GM21825 (cell line): Measurements from ENCODE around the gene RNF220.
A peak's percentile ranks its signal among the peaks of the same experiment; 100 is the strongest.

Source experiments
- ATAC-seq: cut with Tn5 transposase; IDR thresholded peaks from one replicate; pipeline ENCODE4 v1.9.1; 2021; ENCODE audit warnings: mild to moderate bottlenecking, moderate library complexity; ENCODE audit not compliant: unreplicated experiment

Gene RNF220

DNA sequence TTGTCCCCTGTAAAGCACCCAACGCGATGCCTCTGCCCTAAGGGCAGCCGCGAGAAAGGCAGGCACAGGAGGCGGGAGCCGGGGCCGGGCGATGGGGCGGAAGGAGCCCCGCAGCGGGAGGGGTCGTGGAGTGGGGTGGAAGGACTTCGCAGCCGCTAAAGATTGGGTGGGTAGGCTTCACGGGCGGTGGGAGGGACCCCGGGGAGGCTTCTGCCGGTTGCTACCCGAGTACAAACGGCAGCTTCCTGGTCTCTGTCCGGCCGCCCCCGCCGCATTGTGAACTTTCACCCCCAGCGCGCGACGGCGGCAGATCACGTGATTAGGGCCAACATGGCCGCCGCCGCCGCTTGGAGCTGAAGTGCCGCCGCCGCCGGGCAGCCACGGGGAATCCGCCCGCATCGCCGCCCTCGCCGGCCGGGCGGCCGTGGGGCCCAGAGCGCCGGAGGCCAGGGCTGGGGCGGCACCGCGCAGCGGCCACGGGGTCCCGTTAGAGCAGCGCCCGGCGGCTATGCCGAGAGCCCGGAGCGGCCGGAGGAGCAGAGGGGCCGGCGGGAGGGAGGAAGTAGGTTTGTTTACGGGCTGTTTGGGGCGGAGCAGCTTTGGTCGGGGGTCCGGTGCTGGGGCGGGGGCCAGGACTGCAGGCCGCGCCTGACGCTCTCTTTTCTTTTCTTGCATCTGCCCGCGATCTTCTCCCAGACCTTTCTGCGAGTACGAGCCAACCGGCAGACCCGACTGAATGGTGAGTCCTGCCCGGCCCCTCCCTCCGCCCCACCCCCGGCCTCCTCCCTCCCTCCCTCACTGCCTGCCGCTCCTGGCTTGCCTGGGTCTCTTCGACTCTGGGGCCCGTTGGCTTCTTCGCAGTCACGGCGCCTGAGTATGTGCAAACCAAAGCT is 226.8 kb downstream of the RNF220 start:
- ATAC-seq: peak; percentile 57

DNA sequence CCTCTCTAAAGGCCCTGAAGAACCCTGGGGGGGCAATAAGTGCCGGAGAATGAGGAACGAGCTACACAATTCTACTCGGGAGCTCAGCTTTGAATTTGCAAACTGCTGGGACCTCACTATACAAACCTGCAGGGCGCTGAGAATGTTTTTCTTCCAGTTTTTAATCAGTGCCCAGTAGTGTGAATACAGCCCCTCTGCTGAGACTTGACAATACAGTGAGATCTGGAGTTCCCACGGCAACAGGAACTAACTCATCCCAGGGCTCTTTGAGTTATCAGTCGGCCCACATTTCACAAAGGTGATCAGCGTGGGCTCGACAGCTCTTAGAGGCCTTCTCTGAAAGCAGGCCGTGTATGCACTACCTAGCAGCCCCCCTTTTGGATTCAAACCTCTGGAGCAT is 227.5 kb downstream of the RNF220 start:
- no peak for ATAC-seq

DNA sequence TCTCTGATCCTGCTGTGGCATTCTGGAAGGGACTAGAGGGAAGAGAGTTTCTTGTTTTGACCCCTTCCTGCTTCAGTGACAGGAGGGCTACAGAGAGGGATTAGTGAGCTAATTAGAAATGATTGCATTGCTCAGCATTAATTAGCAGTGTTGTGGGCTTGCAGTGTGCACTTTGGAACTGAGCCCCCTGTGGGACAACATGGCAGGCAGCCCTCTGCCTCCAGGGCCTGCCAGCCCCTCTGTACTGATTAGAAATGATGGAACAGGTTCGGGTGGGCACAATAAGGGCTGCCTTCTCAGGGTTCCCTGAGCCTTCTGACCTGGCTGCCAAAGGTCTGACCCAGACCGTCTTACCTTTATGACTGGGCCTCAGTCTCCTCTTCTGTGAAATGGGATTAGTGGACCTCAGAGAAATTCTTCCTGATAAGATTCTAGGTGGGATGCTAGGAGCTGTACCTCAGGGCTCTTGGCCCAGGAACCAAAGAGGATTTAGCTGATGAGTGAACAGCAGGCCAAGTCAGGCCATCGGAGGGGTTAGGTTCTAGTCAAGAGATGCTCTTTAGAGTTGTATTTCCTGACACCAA is 229.6 kb downstream of the RNF220 start:
- ATAC-seq: no peak

DNA sequence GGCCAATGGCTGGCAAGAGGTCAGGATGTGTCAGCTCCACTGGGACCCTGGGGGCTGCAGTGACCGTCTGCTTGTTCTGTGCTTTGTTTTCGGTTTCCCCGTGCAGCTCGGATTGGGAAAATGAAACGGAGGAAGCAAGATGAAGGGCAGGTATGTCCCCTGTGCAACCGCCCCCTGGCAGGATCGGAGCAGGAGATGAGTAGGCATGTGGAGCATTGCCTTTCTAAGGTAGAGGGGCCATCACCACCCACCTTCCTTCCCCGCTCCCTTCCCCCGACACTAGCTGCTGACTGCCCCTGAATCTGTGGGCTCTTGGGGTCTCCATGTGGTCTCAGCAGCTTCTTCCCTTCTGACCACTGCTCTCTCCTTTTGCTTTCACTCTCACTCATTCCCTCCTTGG is 230.4 kb downstream of the RNF220 start:
- ATAC-seq: no peak

DNA sequence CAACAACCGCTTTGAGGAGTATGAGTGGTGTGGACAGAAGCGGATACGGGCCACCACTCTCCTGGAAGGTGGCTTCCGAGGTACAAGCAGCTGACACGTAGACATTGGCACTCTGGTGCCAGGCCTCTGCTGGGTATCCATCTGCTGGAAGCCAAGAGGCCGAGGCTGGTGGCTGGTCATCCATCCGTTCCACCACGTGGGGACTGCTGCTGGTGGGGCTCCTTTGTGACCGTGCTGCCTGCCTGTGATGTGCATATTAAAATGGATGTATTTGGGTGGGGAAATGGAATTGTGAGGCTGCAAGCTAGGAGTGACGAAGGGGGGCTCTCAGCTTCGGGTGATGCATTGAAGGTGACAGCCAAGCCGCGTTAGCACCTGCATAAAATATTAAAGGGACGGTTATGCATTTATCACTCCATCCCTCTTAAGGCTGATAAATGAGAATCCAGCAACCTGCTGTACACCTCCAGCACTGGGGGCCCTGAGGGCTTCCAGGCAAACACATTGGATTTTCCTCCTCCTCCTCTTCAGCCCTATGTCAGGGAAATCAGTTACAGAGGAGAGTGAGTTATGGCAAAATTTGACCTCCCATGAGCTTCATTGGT is 231.1 kb downstream of the RNF220 start:
- ATAC-seq: no peak

DNA sequence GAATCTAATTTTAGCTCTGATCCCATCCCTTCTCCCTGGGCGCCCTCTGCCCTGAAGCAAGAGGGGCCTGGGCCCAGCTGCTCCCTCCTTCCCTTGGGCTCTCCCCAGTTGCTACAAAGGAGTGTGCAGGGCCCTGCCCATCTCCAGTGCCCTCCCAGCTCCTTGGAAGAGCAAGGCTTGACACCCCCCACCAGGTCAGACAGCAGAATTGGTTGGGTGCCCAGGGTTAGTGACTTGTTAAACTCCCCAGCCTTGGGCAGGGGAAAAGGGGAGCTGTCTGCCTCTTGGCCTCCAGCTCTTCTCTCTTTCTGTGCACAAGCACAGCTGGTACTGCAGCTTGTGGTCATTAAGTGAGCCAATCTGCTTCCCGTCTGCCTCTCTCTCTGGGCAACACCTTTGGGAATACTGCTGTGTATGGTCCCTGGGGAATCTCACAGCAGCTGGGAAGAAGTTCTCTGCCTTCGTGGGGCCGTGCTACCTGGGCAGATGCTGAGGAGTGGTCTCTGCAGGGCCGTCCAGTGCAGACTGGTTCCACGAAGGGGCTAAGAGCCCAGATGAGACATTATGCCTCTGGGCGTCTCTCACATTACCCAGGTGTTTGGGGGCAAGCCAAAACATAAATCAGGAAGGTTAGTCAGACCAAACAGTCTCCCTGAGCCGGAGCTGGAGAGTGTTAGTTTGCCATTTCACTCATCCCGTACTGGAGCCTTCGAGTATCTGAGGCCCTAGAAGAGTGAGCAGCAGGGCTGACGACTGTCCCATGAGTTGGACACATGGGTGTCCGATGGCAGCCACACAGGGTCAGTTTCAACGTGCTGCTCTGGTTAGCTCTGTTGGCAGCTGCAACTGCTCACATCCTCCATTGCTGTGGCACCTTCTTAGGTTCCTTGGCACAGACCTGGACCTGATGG is 231.9 kb downstream of the RNF220 start:
- ATAC-seq: no peak

DNA sequence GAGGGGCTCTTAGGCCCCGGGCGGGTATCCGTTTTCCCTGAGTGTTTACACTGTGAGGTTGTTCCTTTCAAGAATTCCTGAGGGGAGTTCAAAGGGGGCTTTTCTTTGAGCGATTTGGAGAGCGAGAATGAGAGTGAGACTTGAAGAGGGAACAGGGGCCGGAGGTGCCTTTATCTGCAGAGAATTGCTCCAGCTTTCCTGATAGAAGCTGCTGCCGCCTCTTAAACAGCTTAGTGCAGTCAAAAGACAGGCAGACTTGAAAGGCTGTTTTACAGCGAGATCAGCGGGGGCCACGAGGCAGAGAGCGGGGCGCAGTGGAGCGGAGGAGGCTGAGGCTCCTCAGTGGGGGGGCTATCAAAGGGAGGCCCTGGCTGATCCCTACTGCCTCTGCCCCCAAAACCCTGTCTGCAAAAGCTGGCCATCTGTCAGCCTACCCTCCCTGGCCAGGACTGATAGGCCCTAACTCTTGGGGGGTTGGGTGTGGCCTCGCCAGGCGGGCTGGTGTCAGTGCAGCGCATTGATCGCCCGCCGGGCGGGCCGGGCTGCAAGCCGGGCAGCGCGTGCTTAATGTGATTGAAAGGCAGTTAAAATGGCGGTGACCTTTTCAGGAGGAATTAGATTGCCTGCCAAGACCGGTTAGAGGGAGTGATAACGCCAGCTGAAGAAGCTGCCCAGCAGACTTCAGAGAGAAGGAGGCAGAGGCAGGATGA is 232.8 kb downstream of the RNF220 start:
- no peak for ATAC-seq

DNA sequence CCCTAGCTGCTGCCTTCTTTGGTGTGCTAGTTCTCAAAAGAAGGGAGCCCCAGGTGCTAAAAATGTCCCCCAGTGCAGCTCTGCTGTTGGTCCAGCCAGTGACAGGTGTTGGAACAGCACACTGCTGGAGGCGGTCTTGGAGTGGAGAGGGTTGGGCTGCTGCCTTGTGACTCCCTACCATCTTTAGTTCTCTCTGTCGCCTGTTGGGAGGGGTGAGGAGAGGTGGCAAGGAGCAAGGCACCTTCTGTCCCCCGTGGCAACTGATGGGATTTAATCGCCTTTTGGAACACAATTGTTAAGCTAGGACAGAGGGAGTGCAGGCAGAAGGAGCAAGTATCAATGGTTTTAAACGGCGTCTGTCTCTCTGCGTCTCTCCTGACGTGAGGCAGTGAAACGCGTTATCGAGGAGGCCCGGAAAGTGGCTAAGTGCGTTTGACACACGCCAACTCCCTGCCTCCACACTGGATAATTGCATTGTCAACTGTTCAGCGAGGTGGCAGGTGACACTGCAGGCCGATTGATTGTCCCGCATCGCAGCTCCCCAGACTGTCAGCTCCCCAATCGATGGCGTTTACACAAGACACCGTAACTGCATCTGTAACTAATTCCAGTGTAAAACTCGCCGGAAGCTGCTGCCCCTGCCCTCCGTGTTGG is 235.3 kb downstream of the RNF220 start:
- no peak for ATAC-seq

DNA sequence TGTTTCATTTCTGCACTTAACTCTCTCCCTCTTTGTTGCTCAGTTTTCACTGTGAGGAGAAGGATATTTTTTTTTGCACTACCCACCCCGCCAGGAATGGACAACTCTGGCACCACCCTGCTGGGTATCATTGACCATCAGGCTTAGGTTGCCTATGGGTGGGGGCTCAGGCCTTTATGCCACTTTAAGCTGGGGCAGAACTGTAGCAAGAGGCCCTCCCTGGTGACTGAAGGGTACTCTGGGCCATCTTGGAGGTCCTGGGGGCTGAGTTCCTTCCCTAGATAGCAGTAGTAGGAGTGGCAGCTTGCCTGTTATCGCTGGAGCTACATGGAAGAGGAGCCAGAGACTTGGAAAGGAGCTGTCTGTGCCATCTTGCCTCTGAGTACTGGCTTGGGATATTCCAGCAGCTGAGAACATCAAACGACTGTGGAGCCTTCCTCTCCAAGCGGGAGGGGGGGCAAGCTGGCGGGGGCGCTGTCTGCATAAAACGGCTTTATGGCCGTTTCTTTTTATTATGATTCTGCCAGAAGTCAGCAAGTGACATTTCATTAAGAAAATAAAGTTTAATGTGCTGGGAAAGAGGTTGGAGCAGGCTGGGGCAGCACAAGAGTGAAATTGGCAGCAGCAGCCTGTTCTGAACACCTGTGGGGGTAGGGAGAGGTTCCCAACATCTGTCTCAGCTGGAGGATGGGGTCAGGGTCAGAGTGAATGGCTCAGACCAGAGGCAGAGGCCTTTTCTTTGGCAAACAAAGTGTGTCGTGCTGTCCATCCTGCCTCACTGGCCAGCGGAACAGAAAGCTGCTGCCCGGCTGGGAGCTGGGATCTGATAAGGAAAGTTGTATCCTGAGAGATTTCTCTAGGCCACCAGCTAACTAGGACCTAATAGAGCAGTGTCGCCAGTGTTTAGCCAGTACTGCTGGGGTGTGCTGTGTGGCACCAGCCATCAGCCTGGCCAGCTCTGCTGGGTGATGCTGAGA is 236.4 kb downstream of the RNF220 start:
- no peak for ATAC-seq

DNA sequence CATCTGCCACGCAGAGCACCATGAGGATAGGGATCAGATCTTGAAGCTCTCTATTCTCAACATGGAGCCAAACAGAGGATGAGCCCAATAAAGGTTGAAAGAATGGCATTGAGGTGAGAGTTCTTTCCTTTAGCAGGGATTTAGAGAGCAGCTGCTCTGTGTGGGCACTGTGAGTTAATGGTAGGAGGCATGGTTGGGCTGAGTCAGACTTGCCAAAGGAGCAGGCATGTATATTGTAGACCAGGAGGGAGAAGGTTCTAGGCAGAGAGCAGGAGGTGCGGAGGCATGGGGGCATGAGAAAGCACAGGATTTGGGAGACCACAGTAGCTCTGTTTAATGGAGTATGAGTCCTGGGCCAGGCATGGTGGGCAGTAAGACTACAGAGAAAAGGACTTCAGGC is 237.2 kb downstream of the RNF220 start:
- ATAC-seq: no peak

DNA sequence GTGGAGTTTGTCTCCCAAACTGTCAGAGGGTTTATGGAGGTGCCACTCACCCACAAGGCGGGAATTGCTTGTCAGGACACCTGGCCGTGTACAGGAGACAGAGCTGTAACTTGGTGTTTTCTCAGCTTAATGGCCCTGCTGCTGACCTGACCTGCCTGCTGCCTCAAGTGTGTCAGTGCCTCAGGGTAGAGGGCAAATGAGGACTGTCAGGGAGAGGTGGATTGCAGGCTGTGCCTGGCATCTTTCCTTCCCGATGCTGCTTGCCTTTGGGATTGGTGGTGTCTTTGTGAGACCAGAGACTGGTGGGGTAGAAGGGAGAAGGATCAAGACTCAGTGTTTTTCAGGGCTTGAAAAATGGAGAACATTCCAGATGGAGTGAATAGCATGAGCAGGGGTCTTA is 237.9 kb downstream of the RNF220 start:
- ATAC-seq: no peak

DNA sequence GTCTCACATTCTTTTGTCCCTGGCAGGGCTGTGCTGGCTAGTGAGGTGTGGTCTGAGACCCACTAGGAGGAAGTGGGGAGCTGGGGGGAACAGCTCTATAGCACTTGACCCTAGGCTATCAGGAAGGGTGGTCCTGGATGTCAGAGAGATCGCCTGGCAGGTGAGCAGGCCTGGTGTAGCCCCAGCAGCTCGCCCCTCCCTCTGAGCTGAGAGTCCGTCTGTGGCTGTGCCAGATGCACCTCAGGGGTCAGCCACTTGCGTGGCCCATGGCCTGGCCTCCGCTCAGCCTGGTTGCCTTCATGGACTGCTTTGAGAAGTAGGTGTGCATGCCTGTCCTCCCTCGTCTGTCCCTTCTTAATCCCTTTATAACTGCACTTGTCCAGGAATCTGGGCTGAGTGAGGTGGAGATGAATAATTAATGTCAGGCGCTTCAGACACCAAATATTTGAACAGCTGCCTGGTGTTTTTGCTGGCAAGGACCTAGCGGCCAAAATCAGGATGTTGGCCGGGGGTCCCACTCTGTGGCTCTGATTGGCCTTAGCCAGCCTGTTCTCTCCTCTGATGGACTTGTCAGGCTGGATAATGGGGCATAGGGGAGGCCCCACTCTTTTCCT is 238.8 kb downstream of the RNF220 start:
- no peak for ATAC-seq

DNA sequence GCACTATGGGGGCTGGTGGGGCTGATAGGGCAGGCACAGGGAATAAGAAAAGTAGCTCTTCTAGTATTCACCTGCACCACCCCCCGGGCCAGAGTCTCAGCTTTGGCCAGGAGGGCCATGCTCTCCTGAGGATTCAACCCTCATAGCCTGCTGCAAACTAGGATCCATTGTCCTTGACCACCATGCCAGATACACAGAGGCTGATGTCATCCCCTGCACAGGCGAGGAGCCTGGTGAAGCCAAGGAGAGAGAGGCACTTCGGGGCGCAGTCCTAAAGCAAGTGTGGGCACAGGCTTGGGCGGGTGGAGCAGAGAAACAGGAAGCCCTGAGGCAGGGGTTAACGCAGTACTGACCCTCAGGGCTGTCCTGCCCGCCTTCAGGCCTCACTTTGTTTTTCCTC is 239.8 kb downstream of the RNF220 start:
- no peak for ATAC-seq

DNA sequence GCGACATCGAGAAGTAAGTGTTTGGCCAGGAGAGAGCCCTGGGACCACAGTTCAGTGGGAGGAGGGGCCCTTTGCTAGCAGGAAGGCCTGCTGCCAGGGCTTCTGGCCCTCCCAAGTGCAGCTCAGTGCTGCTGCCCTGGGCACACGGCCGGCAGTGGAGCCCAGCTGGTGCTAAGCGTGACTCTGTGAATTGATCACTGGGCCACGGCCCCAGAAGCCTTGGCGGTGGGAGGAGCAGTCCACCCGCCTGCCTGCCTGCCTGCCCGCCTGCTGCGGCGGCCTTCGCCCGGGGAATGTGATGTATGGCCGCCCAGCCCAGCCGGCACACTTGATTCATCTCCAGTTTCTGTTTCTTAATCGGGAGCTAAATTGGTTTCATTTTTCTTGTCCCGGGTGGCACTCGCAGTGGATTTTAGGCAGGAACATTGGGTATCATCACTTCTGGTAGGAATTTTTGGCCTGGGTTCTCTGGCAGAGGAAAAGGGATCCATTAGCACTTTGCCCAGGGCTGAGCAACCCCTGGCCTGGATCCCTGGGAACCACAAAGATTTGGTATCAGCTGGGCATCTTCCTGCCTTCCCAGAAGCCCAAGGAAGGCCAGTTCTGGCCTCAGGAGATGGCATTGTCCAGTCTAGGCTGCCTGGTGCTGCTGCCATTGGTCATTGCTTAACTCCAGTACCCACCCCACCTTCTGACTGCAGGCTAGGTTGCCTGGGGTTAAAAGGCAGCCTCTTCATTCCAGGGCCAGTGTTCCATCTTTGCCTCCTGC is 240.6 kb downstream of the RNF220 start:
- no peak for ATAC-seq

DNA sequence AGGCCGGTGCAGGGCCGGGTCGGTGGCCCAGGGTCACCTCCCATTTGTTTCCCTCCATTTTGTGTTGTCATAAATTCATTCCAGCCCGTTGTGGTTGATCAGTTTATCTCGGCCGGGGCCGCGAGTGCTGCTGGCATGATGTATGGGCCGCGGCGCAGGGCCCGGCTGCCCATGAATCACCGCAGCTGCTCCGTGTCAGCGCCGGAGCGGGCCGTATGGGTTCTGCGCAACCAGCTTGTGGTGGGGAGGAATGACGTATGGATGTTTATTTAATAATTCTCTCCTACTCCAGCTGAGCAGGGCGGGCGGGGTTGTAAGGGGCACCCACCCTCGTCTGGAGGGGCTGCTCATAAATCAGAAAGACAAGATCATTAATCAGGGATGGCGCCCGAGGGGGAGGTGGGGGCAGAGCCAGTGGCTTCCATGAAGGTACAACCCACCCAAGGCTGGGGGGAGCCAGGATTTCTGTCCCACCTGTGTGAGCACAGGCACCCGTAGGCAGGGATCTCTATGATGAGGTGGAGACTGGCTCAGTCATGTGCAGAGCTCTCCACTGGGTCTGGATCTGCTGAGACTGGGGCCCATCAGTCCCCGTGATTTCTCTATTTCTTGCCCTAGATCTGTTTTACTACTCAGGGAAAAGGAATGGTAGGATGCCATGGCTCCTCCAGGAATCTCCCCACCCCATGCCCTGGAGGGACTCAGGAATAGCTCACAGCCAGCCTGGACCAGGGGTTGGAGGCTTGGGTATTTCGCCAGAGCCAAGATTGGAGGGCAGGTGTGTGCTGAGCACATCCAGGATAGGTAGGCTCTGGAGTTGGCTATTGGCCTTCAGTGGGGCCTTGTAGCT is 241.4 kb downstream of the RNF220 start:
- no peak for ATAC-seq

DNA sequence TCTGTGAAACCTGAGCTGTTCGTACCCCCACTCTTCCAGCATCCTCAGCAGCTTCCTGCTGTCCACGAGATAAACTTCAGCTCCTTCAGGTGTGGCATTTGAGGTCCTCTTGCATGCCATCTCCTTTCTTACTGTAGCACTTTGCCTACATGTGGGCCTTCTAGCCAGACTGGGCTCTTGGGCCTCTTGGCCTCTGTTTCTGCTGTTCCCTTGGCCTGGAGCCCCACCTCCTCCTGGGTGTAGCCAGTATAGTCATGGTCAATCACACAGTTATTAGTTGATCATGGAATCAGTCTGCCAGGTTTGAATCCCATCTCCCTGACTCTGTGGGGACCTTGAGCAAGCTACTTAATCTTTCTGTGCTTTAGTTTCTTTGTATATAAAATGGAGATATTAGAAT is 242.8 kb downstream of the RNF220 start:
- ATAC-seq: no peak
